Stimulated activated CD4-positive, alpha-beta T cell treated with anti-CD3 and anti-CD28 coated beads, Interleukin-12 subunit alpha, Interleukin-12 subunit beta, amount 100 ng/mL, for 24 hours (primary cell): ENCODE results near the gene SLC26A6.

Experiments
- DNase-seq, 2 experiments: peaks; one replicate each; pipeline ENCODE4 v3.0.0-alpha.2; 2020; ENCODE audit warnings: low read depth in 2 of 2

Gene SLC26A6

DNA sequence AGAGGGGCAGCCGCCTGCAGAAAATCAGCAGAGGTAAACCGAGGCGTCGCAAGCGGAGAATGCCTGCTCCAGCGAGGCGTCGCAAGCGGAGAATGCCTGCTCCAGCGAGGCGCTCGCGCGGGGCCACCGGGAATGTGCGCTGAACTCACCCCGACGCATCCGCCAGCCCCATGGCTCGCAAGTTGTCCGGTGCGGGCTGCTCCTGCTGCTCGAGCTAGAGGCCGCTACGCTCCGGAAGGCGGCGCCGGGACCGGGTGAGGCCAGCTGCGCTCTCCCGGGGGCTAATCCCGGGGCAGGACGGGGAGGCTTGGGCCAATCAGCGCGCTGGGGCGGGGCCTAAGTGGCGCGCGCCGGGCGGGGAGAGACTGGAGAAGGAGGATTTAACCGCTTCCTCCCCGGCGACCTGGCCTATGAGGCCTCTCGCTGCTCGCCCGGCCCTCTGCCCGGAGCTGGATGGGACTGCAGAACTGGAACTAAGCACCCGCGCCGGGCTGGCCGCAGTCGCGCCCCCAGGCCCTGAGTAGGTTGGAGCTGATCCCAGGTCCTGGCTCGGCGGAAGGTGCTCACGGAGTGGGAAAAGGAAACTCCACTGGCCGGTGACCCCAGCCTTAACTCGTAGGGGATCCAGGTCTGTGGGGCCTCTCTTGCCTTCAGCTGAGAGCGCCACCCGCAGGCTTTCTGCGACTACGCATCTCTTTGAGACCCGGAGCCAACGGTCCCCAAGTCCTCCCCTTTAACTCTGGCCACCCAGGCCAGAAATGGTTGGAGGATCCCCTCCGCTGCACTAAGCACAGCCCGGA, at the start of gene SLC26A6:
TSS of gene SLC26A6 (minus strand) at position 240 of the 800 bp plus-strand sequence. CDS start at position 172, 68 bp downstream.
- peak; percentile 87 to 93 for DNase-seq

GRCh38 chr3:48684480-48685143, 49.4 kb upstream of the SLC26A6 start:
- DNase-seq, result no peak

DNA sequence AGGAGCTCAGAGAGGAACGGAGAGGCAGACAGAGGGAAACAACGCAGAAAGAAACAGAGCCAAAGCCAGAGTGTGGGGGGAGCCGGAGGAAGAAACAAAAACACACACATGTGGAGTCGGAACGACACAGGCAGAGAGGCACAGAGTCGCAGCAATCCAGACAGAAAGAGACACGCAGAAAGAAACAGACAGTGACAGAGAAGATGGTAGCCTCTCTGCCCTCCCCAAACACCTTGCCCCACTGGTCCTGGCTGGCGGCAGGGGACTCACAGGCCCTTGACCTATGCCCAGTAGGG, 48.7 kb upstream of the SLC26A6 start:
- DNase-seq, result no peak

- DNase-seq, result no peak
Observed at GRCh38 chr3:48682786-48683185, 47.5 kb upstream of the SLC26A6 start.

- DNase-seq, result no peak
Observed at GRCh38 chr3:48681974-48682610, 46.8 kb upstream of the SLC26A6 start.

GRCh38 chr3:48681541-48681880, 46.2 kb upstream of the SLC26A6 start:
- no peak for DNase-seq

GRCh38 chr3:48680811-48681540, 45.7 kb upstream of the SLC26A6 start:
- no peak for DNase-seq

DNA sequence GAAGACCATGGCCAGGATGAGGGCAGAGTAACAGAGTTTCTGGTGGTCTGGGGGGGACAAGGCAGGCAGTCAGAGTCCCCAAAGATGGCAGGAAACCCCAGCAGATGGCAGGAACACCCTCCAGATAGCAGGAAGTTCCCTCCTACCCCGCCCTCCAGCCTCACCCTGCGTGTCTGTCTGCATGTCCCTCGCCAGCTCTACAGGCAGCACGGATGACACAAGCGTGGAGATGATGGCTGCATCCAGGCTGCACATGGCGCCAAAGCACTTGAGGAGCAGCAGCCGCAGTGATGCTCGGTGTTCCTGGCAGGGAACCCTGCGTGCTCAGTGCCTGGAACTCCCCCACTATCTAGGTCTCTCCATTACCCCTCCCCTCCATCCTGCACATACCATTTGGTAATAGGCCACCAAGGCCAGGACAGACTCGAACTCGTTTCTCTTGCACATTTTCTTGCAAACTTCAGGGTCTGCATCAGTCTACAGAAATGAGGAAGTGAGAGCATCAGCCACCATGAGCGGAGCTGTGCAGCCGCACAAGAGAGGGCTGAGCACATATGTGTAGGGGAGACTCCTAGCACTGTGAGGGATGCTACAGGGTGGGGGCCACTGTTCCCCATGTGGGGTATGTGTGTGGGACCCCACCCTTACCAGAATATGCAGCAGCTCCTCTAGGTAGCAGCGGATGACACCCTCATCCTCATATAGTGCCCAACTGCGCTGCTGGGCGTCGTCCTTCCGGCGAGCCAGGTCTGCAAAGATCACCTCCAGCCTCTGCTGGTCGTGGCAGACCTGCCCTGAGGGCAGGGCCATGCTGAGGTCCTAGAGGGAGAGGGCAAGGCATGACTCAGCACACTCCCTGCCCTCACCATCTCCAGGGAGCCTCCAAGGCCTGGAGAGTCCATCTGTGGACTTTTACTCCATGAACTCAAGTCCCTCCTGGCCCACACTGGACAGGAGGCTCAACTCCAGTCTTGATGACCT, 44.4 kb upstream of the SLC26A6 start:
- DNase-seq, result no peak

DNA sequence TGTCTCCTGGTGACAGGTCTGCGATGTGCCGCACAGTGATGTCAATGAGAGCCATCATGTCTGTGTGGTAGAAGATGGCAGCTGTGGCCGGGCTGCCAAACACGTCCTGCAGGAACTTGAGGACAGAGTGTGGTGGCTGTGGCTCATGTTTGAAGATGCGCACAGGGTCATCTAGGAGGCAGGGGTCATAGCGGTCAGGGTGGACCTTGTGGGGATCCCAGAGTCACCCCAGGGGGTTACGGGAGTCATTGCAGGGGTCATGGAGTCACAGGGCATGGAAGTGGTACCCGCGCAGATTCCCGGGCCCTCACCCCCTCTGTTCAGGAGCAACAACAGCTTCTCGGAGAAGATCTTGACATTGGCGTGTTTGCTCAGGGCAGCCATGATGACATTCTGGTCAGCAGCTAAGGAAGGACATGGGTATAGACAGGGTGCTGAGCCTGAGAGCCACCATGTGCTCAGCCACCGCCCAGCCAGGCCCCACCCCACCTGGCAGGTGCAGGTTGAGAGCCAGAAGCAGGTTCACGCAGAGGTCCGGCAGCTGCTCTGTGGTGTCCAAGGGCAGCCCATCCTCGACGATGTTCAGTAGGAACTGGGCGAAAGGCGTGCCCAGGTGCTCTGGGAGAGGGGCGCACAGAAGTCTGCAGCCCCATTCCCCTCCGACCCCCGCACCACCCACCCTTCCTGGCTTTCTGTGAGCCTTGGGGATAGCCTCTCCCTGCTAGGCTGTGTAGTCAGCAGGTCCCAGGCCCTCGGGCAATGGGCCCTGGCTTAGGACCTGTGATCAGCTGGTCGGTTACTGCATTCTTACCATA, 43.5 kb upstream of the SLC26A6 start:
- DNase-seq, result no peak

GRCh38 chr3:48678056-48678455, 42.8 kb upstream of the SLC26A6 start:
- no peak for DNase-seq

GRCh38 chr3:48674505-48674904, 39.2 kb upstream of the SLC26A6 start:
- DNase-seq, result no peak

DNA sequence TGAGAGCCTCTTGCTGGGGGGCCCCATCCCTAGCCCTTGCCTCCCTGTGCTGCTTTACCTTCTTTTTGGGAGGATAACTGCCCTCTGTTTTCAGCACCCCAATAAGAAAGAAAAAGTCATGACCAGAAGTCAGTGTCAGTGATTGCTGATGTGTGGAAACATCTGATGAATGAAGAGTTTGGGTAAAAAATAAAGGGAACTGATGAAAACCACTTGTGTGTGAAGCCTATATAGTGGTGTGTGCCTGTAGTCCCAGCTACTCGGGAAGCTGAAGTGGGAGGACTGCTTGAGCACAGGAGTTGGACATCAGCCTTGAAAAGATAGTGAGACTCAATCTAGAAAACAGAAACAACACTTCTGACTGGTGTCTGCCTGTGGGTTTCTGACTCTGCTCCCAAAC, 37.3 kb upstream of the SLC26A6 start:
- no peak for DNase-seq

- no peak for DNase-seq
Observed at GRCh38 chr3:48664929-48665328, 29.7 kb upstream of the SLC26A6 start.

GRCh38 chr3:48664313-48664644, 29.0 kb upstream of the SLC26A6 start:
- no peak for DNase-seq

GRCh38 chr3:48663489-48664312, 28.4 kb upstream of the SLC26A6 start:
- DNase-seq, result peak; percentile 70 to 90

DNA sequence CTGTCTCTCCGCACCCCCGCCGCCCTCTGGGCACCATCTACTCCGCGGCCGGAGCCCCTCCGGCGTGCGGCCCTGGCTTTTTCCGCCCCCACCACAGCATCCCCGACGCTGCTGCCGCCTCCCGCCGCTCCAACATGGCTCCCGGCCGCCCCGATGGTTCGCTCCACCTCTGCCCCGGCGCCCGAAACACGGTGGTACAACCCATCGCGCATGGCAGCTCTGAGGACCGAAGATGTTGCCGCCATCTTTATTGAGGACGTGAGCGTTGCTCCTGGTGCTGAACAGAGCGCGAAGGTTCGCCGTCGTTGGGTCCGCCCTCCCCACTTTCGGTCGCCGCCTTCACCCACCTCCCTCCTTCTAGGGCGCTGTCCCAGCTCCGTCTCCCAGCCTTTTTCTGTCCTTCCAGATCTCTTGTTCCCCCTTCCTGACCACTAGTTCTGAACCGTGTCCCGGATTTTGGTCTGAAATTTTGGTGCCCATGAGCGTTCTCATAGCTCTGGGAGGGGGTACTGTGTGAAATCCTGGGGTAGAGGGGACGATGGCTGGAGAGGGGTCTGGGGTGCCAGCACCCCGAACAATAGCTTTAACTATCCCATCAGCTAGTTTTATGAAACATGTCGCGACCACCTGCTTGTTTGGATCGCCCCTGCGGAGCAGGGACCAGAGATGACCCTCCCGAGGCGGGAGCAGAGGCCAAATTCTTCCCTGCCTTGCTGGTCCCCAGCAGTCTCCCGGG, 27.7 kb upstream of the SLC26A6 start, which contains the start of gene CELSR3:
TSS of gene CELSR3 (minus strand) at position 134 of the 736 bp plus-strand sequence. CDS start 252 bp downstream, outside the sequence.
- peak; percentile 11 to 54 for DNase-seq

GRCh38 chr3:48662145-48662752, 27.0 kb upstream of the SLC26A6 start:
- DNase-seq, result no peak

DNA sequence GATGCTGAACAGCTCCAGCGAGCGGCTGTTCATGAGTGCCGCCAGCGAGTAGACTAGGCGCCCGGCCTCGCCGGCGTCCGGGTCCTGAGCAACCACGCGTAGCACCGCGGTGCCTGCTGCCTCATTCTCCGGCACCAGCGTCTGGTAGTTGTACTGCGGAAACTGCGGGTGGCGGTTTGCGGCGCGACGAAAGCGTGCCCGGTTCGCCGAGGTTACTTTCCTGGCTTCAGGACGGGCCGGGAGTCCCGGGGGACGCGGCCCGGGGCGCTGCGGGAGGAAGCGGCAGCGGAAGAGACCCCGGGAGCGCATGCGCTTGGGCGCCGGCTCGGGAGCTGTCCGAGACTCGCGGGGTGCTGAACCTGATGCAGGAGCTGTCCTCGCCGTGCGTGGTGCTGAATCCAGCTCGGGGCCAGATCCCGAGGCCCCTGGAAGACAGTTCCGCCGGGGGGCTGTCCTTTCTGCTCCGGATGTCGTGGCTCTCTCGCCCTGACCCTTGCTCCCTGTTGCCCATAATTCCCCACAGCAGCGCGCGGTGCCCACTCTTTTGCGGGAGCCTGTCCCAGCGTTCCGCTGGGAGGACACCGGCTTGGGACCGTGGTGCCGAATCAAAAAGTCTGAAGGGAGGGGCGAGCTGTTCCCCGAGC, 26.4 kb upstream of the SLC26A6 start:
- DNase-seq, result peak; percentile 53 to 65
